Pulmonary artery endothelial cell (primary cell): Measurements from ENCODE around the gene VAMP7. TPM values are rescaled to one million over a fixed set of nuclear protein-coding genes. Genes with fewer than 3 reads are reported as not detected.

Experiments used
- total RNA-seq: library from RNA; depleted of rRNA; stranded (reverse); fragments of >200 nt; gene quantifications from 2 replicates; pipeline ENCODE4 v1.2.3, GENCODE V29; 2014

The VAMP7 gene
- total RNA-seq, 1 donor from 2014 or later, result 45.2 TPM

Other genes starting within 250 kb of the VAMP7 start
- 0.07 TPM in 1 of 2 replicates, not detected in the other for gene IL9R, start 116.4 kb downstream of the VAMP7 start, total RNA-seq